ENCODE results near the gene NKPD1.
"Not testable (repeated sequence)": the region's sequence is repeated elsewhere in the genome, so short reads cannot be mapped to it uniquely, and the experiment has no call there.

The NKPD1 gene

GRCh38 chr19:45138303-45138751 lies 22.5 kb downstream of the NKPD1 start:
- DNase-seq, result no peak

DNA sequence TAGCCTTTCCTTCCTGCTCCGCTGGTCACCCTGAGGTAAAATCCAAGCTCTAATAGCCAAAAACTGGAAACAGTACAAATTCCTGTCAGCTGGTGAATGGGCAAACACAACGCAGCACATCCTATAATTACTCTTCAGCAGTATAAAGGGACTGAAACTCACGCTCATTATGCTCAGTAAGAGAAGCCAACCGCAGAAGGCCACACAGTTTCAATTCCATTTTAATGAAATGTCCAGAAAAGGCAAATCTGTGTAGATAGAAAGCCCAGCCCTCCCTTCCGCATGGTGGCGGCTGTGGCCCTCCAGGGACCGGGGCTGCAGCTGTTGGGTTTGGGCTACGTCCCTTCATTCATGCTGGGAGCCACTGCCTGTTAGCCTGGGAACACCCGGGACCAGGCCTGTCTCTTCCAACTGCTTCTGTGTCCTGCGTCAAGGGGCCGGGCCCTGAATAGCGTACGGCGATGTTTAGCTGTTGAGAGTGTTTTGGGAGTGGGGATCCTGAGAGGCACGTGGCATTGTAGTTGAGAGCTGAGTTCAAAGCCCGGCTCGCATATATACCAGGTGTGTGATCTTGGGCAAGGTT lies 23.5 kb downstream of the NKPD1 start:
- DNase-seq, result no peak

GRCh38 chr19:45136507-45137178 lies 24.1 kb downstream of the NKPD1 start:
- peak in 1 of 3 donors; percentile 22 for DNase-seq

DNA sequence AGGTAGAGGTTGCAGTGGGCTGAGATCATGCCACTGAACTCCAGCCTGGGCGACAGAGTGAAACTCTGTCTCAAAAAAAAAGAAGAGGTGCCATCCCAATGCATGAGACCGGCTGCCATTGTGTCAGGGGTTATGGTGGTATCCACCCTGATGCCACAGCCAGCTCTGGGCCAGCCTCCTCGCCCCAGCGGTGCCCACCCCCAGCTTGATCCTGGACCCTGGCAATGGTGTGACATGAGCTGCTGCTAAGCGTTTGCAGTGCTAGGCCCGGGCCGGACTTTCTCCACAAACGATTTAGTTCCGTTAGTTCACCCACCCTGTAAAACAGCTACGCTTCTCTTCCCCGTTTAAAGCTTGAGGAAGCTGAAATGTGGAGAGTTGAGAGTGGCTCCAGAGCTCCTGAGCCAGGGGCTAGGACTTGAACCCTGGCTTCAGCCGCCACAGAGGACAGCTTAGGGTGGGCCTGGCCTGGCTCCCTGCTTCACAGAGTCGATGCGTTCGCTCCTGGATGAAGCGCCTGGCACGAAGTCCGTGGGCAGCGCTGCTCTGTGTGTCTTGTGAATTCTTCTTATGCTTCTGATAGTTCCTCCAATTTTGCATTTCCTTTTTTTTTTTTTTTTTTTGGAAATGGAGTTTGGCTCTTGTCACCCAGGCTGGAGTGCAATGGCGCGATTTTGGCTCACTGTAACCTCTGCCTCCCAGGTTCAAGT lies 25.5 kb downstream of the NKPD1 start:
- no peak for DNase-seq

GRCh38 chr19:45133661-45134060 lies 27.1 kb downstream of the NKPD1 start:
- DNase-seq, result no peak

GRCh38 chr19:45130888-45131615 lies 29.7 kb downstream of the NKPD1 start:
- DNase-seq, result peak in 1 of 3 donors; percentile 22

DNA sequence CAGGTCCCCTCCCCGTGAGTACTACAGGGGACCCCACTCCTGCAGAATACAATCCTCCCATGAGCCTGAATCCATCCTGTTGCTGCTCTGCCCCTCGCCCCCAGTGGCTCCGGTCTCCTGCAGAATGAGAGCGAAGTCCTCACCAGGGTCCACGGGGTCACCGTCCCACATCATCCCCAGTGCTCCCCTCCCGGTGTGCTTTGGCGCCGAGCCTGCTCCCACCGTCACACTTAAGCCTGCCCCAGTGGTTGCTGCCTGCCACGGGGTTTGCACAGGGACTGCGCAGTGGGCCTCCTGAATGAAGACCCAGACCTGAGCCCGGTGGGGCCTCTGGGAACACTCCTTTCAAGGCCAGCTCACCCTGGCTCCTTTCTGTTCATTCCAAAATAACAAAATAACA lies 30.5 kb downstream of the NKPD1 start:
- no peak for DNase-seq

- DNase-seq, result no peak
Measured at GRCh38 chr19:45128806-45129205, 32.0 kb downstream of the NKPD1 start.

- DNase-seq, result no peak
Measured at GRCh38 chr19:45128146-45128545, 32.6 kb downstream of the NKPD1 start.

- no peak for DNase-seq
Measured at GRCh38 chr19:45126654-45127053, 34.1 kb downstream of the NKPD1 start.

DNA sequence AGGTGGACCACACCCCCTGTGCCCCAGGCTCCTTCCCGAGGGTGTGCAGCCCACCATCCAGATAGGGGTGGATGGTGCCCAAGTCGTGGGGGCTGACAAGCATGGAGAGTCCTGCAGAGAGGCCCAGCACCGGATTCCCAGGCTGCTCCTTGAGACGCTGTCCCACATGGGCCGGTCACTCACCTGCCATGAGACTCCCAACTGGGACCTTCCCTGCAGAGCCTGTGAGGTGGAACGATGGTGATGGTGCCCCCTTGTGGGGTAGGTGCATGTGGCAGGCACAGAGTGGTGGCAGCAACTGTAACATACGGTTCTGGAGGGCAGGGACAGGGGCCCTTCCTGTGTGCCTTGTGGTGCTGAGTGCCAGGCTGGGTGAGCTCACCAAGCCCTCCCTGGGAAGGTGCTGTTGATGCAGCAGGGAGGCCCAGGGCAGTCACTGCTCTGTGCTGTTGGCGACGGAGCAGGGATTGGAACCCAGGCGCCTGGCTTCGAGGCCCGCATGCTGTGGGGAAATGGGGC lies 34.7 kb downstream of the NKPD1 start:
- peak; percentile 69 to 83 (median 74) for DNase-seq

DNA sequence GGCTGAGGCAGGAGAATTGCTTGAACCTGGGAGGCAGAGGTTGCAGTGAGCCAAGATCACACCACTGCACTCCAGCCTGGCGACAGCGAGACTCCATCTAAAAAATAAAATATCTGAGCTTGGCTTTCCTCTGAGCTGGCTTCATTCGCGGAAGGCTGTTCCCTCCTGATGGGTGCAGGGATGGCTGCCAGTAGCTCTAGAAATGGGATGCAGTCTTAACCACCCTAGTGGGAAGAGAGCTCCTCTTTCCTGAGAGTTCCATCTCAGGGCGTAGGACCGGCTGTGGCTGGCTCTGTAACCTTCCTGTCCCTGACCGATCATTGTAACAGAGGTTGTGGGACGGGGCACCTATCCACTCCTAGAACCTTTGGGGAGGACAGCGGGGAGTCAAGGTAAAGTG lies 35.4 kb downstream of the NKPD1 start:
- no peak for DNase-seq

GRCh38 chr19:45124021-45124420 lies 36.8 kb downstream of the NKPD1 start:
- DNase-seq, result no peak

- no peak for DNase-seq
Measured at GRCh38 chr19:45123440-45123850, 37.3 kb downstream of the NKPD1 start.

DNA sequence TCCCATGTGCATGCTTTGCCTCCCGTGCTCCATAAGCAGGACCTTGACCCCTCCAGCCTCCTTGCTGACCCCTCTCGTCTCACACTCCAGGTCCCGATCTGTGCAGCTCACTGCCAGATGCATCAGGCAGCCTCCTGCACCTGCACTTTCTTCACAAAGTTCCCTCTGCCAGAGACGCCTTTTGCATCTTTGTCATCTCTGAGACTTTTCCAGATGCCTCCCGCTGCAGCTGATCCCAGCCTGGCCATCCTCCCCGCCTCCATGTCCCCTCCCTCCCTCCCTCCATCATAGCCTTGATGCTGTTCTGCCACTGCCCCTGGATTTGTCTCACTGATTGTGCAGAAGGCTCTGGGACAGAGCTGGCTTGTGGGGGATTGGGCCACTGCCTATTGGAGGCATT lies 38.0 kb downstream of the NKPD1 start:
- DNase-seq, result no peak

DNA sequence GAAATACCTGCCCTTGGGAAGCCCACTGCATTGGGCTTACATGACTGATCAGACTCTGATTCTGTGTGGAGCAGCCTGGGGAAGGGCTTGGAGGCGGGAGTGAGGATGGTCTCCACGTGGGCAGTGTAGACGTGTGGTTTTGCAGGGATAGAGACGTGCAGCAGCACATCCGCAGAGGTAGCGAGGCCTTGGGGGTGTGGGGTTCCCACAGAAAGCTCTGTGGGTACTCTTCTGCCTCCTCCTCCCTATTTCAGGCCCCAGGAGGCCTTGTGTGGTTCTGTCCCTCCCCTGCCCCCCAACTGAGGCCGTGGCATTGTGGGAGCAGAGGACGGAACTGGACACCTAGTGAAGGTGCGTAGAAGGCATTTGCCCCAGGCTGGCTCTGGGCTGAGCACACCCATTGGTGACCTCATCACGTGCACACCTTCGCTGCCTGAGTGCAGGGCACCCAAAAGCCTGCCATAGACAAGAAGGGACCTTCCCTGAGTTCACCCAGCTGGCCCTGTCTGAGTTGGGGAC lies 38.9 kb downstream of the NKPD1 start:
- DNase-seq, result no peak

- no peak for DNase-seq
Measured at GRCh38 chr19:45119582-45119981, 41.2 kb downstream of the NKPD1 start.

DNA sequence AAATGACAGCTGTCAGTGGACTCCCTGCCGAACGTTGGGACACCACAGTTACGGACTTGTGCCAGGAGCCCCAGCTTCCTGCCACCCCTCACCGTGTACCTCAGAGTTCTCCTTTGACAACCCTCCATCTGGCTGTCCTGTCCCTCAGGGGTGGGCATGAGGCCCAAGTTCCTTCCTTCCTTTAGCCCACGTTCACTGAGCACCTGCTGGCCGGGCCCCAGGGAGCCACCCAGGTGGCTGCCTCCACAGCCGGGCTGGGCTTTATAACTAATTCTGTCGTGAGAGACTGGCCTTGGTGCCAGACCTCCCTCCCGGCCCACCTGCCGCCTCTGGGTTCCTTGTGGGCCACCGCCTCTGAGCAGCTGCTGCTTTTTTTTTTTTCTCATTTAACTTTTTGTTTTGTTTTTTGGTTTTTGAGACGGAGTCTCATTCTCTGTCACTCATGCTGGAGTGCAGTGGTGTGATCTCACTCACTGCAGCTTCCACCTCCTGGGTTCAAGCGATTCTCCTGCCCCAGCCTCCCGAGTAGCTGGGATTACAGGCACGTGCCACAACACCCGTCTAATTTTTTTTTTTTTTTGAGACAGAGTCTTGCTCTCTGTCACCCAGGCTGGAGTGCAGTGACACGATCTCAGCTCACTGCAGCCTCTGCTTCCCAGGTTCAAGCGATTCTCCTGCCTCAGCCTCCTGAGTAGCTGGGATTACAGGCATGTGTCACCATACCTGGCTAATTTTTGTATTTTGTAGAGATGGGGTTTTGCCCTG lies 42.0 kb downstream of the NKPD1 start:
- DNase-seq, result not testable (repeated sequence)

DNA sequence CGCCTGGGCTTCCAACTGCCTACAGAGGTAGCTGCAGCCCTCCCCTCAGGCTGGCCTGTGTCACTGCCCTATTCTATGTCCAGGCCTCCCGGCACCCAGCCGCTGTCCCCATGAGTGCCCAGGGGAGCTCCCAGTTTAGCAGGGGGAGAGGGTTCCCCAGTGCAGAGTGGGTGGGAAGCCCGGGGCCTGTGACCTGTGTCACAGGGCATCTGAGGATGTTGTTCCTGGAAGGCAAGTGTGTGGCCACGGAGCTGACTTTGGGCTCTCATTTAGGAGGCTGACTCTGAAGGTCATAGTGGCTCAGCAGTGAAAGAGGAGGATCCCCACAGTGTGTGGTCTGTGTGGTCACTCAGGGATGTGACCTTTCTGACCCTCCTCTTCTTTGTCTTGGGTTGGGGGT lies 42.7 kb downstream of the NKPD1 start:
- DNase-seq, result peak in 2 of 3 donors; percentile 19 to 36

DNA sequence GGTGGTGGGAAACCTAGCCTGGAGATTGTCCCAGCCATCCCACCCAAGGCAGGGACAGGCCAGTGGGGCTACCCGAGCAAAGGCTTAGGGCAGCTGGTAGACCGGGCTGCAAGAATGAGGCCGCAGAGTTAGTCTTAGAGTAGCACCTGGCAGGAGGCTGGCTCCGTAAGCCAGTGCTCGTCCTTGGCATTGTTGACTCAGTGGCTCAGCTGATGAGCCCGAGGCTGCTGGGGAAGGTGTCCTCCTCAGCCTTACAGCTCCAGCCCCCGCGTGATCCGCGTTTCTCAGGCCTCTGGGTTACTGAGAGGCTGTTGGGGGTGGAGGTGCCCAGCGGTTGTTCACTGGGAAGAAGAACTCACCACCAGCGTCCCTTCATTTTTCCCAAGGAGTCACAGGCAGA lies 43.1 kb downstream of the NKPD1 start:
- DNase-seq, result peak in 1 of 3 donors; percentile 38

GRCh38 chr19:45117167-45117594 lies 43.6 kb downstream of the NKPD1 start:
- peak; percentile 76 to 82 (median 77) for DNase-seq

Data from suppressor macrophage treated with lipopolysaccharide for 1 hour (primary cell).